Measurements from ENCODE around the gene ABCC4. TPM values are rescaled to one million over a fixed set of nuclear protein-coding genes. Genes with fewer than 3 reads are reported as not detected.

The ABCC4 gene
- total RNA-seq, 1 donor from 2014 or later: 21.8 TPM

DNA sequence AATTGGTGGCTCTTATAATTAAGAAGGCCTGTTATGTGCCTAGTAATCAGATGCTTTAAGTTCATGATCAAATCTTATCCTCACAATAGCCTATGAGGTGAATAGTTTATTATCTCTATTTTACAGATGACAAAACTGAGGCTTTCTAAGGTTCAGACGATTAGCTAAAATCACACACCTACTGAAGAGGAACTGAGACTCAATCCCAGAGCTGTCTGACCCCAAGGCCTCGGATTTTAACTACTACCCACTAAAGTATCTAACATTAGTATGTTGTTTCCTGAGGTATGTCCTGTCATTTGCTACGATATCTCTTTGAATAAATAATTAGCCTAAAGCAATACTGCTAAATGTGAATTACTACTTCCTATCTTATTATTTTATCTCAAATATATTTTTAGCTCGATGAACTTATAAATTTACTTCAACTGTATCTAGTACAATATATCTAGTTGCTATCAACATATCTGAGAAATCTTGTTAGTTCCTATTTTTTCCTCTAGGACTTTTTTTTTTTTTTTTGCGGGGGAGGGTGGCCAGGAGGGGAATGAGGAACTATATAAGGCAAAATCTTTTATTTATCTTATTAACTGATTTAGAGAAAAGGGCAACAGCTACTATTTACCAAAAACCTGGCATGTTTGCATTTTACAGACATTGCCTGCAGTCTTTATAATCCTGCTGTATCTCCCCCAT, 118.5 kb downstream of the ABCC4 start:
- no peak overlapping the region for H3K27ac Mint-ChIP-seq (ENCODE audit: unreplicated experiment)
- H3K36me3 Mint-ChIP-seq (ENCODE audit: low read depth): peaks cover 25% of the 10 kb centered on the region
- H3K27me3 Mint-ChIP-seq (ENCODE audit: low read depth): no peaks in the 10 kb centered on the region
- H3K9me3 Mint-ChIP-seq: peaks cover 3% of the 10 kb centered on the region
- no peak for TF ChIP-seq CTCF (conservative IDR thresholded peaks at IDR 0.05)
- no peak for DNase-seq (ENCODE audit: low read depth, low spot score)
- no peak overlapping the region for H3K4me3 Mint-ChIP-seq
- H3K4me1 Mint-ChIP-seq: peaks cover 11% of the 10 kb centered on the region

DNA sequence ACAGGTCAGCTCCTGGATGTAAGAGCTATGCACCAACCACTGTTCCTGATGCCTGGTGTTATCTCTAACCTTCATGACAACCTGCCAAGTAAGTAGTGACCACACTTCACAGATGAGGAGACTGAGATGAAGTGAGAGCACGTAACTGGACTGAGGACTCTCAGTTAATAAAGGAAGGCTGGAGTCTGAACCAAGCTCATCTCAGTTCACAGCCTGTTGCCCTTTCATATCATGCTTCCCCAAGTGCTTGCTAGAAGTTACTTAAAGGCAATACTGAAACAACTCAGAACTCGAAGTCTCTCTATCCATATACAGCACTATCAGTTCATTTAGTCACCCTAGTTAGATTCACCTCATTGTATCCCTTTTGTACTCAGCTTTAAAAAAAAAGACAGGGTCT, 119.7 kb downstream of the ABCC4 start:
- peaks cover 3% of the 10 kb centered on the region for H3K9me3 Mint-ChIP-seq
- H3K27me3 Mint-ChIP-seq (ENCODE audit: low read depth): no peaks in the 10 kb centered on the region
- no peak for DNase-seq (ENCODE audit: low read depth, low spot score)
- no peak overlapping the region for H3K4me3 Mint-ChIP-seq
- peaks cover 25% of the 10 kb centered on the region for H3K36me3 Mint-ChIP-seq (ENCODE audit: low read depth)
- no peak for TF ChIP-seq CTCF (conservative IDR thresholded peaks at IDR 0.05)
- H3K27ac Mint-ChIP-seq (ENCODE audit: unreplicated experiment): no peak overlapping the region
- peaks cover 11% of the 10 kb centered on the region for H3K4me1 Mint-ChIP-seq

DNA sequence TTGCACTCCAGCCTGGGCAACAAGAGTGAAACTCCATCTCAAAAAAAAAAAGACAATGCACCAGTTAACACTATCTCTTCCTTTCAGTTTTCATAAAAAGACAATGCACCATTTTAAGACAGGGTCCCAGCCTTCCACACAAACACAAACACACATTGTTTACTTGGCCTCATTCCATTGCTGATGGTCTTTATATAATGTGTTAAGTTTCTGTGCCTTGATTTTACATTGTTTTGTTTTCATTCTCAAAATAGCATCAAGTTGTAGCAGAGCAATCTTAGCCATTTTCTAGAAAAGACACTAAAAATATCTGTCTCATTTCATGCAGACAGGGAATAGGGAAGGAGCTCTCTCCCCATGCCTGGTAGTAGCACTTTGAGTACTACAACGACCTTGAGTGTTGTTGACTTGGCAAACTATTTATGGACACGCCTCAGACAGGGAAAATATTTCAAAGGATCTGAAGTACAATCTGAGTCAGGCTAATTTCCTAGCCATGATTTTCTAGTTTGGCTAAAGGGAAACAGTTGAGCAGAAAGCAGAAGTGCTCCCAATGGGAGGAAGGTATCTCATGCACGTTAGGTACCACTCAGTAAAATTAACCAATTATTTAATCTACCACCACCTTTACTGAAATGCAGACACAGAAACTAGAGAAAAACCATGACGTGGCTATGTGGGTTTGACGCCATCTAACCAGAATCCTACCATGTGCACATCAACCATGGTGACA, 120.6 kb downstream of the ABCC4 start:
- Mint-ChIP-seq H3K27ac (ENCODE audit: unreplicated experiment) (no peak overlapping the region), H3K36me3 (ENCODE audit: low read depth) (peaks cover 22% of the 10 kb centered on the region), H3K4me3 (no peak overlapping the region)

GRCh38 chr13:95176611-95177259, 124.5 kb downstream of the ABCC4 start:
- Mint-ChIP-seq H3K4me1 (peaks cover 19% of the 10 kb centered on the region), H3K9me3 (peaks cover 3% of the 10 kb centered on the region), H3K27ac (ENCODE audit: unreplicated experiment) (no peak overlapping the region), H3K4me3 (no peak overlapping the region), H3K27me3 (ENCODE audit: low read depth) (no peaks in the 10 kb centered on the region), H3K36me3 (ENCODE audit: low read depth) (peaks cover 33% of the 10 kb centered on the region)
- no peak for TF ChIP-seq CTCF (conservative IDR thresholded peaks at IDR 0.05)
- DNase-seq (ENCODE audit: low read depth, low spot score): no peak

More for the DNA sequence above, 120.6 kb downstream of the ABCC4 start:
- TF ChIP-seq CTCF (conservative IDR thresholded peaks at IDR 0.05): no peak
- DNase-seq (ENCODE audit: low read depth, low spot score): no peak
- no peaks in the 10 kb centered on the region for H3K27me3 Mint-ChIP-seq (ENCODE audit: low read depth)
- peaks cover 11% of the 10 kb centered on the region for H3K4me1 Mint-ChIP-seq
- H3K9me3 Mint-ChIP-seq: peaks cover 3% of the 10 kb centered on the region

GRCh38 chr13:95174517-95174916, 126.7 kb downstream of the ABCC4 start:
- no peaks in the 10 kb centered on the region for H3K27me3 Mint-ChIP-seq (ENCODE audit: low read depth)
- peaks cover 29% of the 10 kb centered on the region for H3K36me3 Mint-ChIP-seq (ENCODE audit: low read depth)
- H3K9me3 Mint-ChIP-seq: no peaks in the 10 kb centered on the region
- H3K4me1 Mint-ChIP-seq: peaks cover 19% of the 10 kb centered on the region
- no peak overlapping the region for H3K27ac Mint-ChIP-seq (ENCODE audit: unreplicated experiment)
- TF ChIP-seq CTCF (conservative IDR thresholded peaks at IDR 0.05): no peak
- H3K4me3 Mint-ChIP-seq: no peak overlapping the region
- DNase-seq (ENCODE audit: low read depth, low spot score): no peak
